Neural cell (in vitro differentiated cells): ENCODE results near the gene TFDP1. TPM values are rescaled to one million over a fixed set of nuclear protein-coding genes. Genes with fewer than 3 reads are reported as not detected.

Source experiments
- H2AFZ ChIP-seq: fragments of 200-600, 300-800 bp; sonication (generic), shearing (Covaris generic); 2 replicates; pipeline ENCODE4 v1.6.0; 2014; ENCODE audit warnings: low read depth, mild to moderate bottlenecking, antibody characterized with exemption, low read length, moderate library complexity
- H3F3A ChIP-seq: fragments of 200-600 bp; shearing (Covaris generic); 2 replicates; pipeline ENCODE4 v1.6.1; 2016; ENCODE audit warnings: mild to moderate bottlenecking, moderate library complexity, mixed read lengths, antibody characterized with exemption, low read length; ENCODE audit not compliant: insufficient read depth, poor library complexity, severe bottlenecking
- H3K27ac ChIP-seq: fragments of 200-600, 300-800 bp; sonication (generic), shearing (Covaris generic); 2 replicates; pipeline ENCODE4 v1.5.1; 2014; ENCODE audit warnings: mild to moderate bottlenecking, low read length, moderate library complexity
- H3K27me3 ChIP-seq: fragments of 300-800, 200-600 bp; sonication (generic), shearing (Covaris generic); 2 replicates; pipeline ENCODE4 v1.6.0; 2014; ENCODE audit warnings: mild to moderate bottlenecking, low read depth, low read length, moderate library complexity; ENCODE audit not compliant: insufficient read depth
- H3K36me3 ChIP-seq: fragments of 300-800, 200-600 bp; sonication (generic), shearing (Covaris generic); 2 replicates; pipeline ENCODE4 v1.5.1; 2014; ENCODE audit warnings: mild to moderate bottlenecking, antibody characterized with exemption, low read length, moderate library complexity; ENCODE audit not compliant: insufficient read depth
- H3K4me2 ChIP-seq: fragments of 300-800, 200-600 bp; sonication (generic), shearing (Covaris generic); 2 replicates; pipeline ENCODE4 v1.6.0; 2014; ENCODE audit warnings: mild to moderate bottlenecking, low read length
- H3K4me3 ChIP-seq: fragments of 300-800, 200-600 bp; sonication (generic), shearing (Covaris generic); 2 replicates; pipeline ENCODE4 v1.5.1; 2014; ENCODE audit warnings: mild to moderate bottlenecking, low read length, moderate library complexity
- H3K79me2 ChIP-seq: fragments of 200-600 bp; shearing (Covaris generic); replicated peaks from 2 replicates; pipeline ENCODE4 v1.6.0; 2014; ENCODE audit warnings: mild to moderate bottlenecking, low read length, moderate library complexity; ENCODE audit not compliant: insufficient read depth
- H3K9ac ChIP-seq: fragments of 300-800, 200-600 bp; sonication (generic), shearing (Covaris generic); 2 replicates; pipeline ENCODE4 v1.6.1; 2016; ENCODE audit warnings: mild to moderate bottlenecking, low read length, mixed read lengths
- H3K9me2 ChIP-seq: fragments of 200-600 bp; shearing (Covaris generic); 2 replicates; pipeline ENCODE4 v1.6.1; 2016; ENCODE audit warnings: mild to moderate bottlenecking, low read length, mixed read lengths; ENCODE audit not compliant: insufficient read depth
- H3K9me3 ChIP-seq: fragments of 200-600, 300-800 bp; sonication (generic), shearing (Covaris generic); 2 replicates; pipeline ENCODE4 v1.6.1; 2016; ENCODE audit warnings: mild to moderate bottlenecking, mixed run types, low read length, moderate library complexity, mixed read lengths
- H4K20me1 ChIP-seq: fragments of 200-600 bp; shearing (Covaris generic); 2 replicates; pipeline ENCODE4 v1.6.1; 2016; ENCODE audit warnings: mild to moderate bottlenecking, mixed run types; ENCODE audit not compliant: insufficient read depth
- CTCF ChIP-seq: fragments of 450-650 bp; IDR thresholded peaks from 2 replicates; pipeline ENCODE4 v1.5.1; 2014; ENCODE audit warnings: antibody characterized with exemption, mild to moderate bottlenecking, moderate library complexity; ENCODE audit not compliant: poor library complexity, severe bottlenecking
- EP300 ChIP-seq: fragments of 450-650 bp; conservative IDR thresholded peaks from 2 replicates; pipeline ENCODE4 v1.6.1; 2014; ENCODE audit warnings: antibody characterized with exemption, mild to moderate bottlenecking, moderate library complexity; ENCODE audit not compliant: poor library complexity, severe bottlenecking
- EZH2 ChIP-seq: fragments of 200-600, 300-800 bp; shearing (Covaris generic), sonication (generic); IDR thresholded peaks from 2 replicates; pipeline ENCODE4 v1.6.1; 2014; ENCODE audit warnings: antibody characterized with exemption, low read length, borderline replicate concordance, mild to moderate bottlenecking; ENCODE audit not compliant: insufficient read depth, poor library complexity, severe bottlenecking
- MXI1 ChIP-seq: fragments of 450-650 bp; conservative IDR thresholded peaks from 2 replicates; pipeline ENCODE4 v1.6.1; 2014; ENCODE audit warnings: antibody characterized with exemption, mild to moderate bottlenecking; ENCODE audit not compliant: poor library complexity, severe bottlenecking
- POLR2AphosphoS5 ChIP-seq: IDR thresholded peaks from 2 replicates; pipeline ENCODE4 v1.6.1; 2012
- RAD21 ChIP-seq: fragments of 450-650 bp; conservative IDR thresholded peaks from 2 replicates; pipeline ENCODE4 v1.6.1; 2014; ENCODE audit warnings: antibody characterized with exemption, mild to moderate bottlenecking, moderate library complexity
- REST ChIP-seq: IDR thresholded peaks from 2 replicates; pipeline ENCODE4 v1.6.1; 2012; ENCODE audit warnings: borderline replicate concordance
- SMC3 ChIP-seq: fragments of 450-650 bp; conservative IDR thresholded peaks from 2 replicates; pipeline ENCODE4 v1.6.1; 2014; ENCODE audit warnings: antibody characterized with exemption, mild to moderate bottlenecking, moderate library complexity; ENCODE audit not compliant: poor library complexity
- TAF1 ChIP-seq: IDR thresholded peaks from 2 replicates; pipeline ENCODE4 v1.6.1; 2012; ENCODE audit warnings: low read depth
- polyA plus RNA-seq: library from polyadenylated mRNA; depleted of rRNA; stranded (reverse); fragments of >200 nt; gene quantifications from 2 replicates; pipeline ENCODE4 v1.2.3, GENCODE V29; 2014

TFDP1 gene
- polyA plus RNA-seq, 1 donor from 2014 or later, result 81.2 TPM

- H3K9me3 ChIP-seq, result no peaks in the 10 kb centered on the region
- H2AFZ ChIP-seq, result no peak overlapping the region
- no peaks in the 10 kb centered on the region for H3K9me2 ChIP-seq
- H3K4me2 ChIP-seq, result no peak overlapping the region
- TF ChIP-seq REST (no peak), RAD21 (no peak), MXI1 (no peak), CTCF (no peak), EZH2 (no peak), EP300 (no peak), TAF1 (no peak), POLR2AphosphoS5 (no peak), SMC3 (no peak)
- no peaks in the 10 kb centered on the region for H3K27me3 ChIP-seq
- H3F3A ChIP-seq, result no peaks in the 10 kb centered on the region
- no peaks in the 10 kb centered on the region for H3K36me3 ChIP-seq
- H3K9ac ChIP-seq, result no peak overlapping the region
- no peaks in the 10 kb centered on the region for H3K79me2 ChIP-seq
- H4K20me1 ChIP-seq, result no peaks in the 10 kb centered on the region
- H3K4me3 ChIP-seq, result no peak overlapping the region
- no peak overlapping the region for H3K27ac ChIP-seq
Observed at GRCh38 chr13:113672002-113672651, 87.6 kb downstream of the TFDP1 start.

Other genes with a start within 250 kb of the TFDP1 start
- 1.8 TPM in 1 of 2 replicates, not detected in the other for gene GRTP1, start 220.6 kb upstream of the TFDP1 start, polyA plus RNA-seq
- gene ADPRHL1, start 131.3 kb upstream of the TFDP1 start, polyA plus RNA-seq, result 1.1 and 3.2 TPM in 2 replicates
- 44.1 and 55.9 TPM in 2 replicates for gene DCUN1D2, start 94.0 kb upstream of the TFDP1 start, polyA plus RNA-seq
- 0.52 TPM in 1 of 2 replicates, not detected in the other for gene ATP4B, start 73.4 kb downstream of the TFDP1 start, polyA plus RNA-seq
- gene GRK1, start 82.5 kb downstream of the TFDP1 start, polyA plus RNA-seq, result 0.06 and 0.10 TPM in 2 replicates
- gene TMEM255B, start 174.5 kb downstream of the TFDP1 start, polyA plus RNA-seq, result 0.12 TPM in 1 of 2 replicates, not detected in the other